ENCODE data around the gene MAP6D1.
"Not testable (repeated sequence)": the region's sequence is repeated elsewhere in the genome, so short reads cannot be mapped to it uniquely, and the experiment has no call there.

MAP6D1 gene

DNA sequence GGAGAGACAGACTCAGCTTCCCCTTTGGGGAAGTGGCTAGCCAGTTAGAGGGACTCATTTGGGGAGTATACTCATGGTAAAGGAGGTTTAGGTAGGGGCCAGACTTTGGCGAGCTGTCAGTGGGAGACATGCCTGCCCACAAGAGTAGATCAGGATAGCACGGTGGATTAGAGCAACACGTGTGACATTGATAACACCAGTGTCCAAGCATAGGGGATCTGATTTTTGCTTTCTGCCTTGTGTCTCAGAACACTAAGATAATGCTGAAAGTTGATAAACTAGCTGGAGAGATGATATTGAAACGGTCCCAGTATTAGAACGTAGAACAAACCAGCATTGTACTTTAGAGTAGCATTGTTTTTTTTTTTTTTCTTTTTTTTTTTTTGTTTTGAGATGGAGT is 25.9 kb downstream of the MAP6D1 start:
- DNase-seq (ENCODE audit: low read depth) = no peak

- DNase-seq (ENCODE audit: low read depth) = no peak
Measured at GRCh38 chr3:183797996-183798395, 27.4 kb downstream of the MAP6D1 start.

GRCh38 chr3:183796372-183796771 is 29.0 kb downstream of the MAP6D1 start:
- no peak for DNase-seq (ENCODE audit: low read depth)

GRCh38 chr3:183794452-183794851 is 30.9 kb downstream of the MAP6D1 start:
- no peak for DNase-seq (ENCODE audit: low read depth)

DNA sequence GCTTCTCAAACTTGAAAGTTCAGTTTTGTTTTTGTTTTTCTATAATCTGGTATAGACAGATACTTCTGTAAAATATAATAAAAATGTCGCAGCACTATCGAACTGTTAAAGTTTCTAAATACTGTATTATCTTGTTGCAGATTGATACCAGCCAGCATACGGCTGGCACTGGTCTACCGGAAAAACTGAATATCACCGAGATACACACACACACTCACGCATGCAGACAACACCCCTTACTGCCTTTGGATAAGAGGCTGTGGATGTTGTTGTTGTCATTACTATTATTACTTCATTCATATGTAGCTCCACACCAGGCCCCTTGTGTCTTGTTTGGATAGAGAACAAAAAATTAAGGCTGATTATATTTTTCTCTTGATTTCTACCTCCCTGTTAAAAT is 32.4 kb downstream of the MAP6D1 start:
- DNase-seq (ENCODE audit: low read depth) = no peak

DNA sequence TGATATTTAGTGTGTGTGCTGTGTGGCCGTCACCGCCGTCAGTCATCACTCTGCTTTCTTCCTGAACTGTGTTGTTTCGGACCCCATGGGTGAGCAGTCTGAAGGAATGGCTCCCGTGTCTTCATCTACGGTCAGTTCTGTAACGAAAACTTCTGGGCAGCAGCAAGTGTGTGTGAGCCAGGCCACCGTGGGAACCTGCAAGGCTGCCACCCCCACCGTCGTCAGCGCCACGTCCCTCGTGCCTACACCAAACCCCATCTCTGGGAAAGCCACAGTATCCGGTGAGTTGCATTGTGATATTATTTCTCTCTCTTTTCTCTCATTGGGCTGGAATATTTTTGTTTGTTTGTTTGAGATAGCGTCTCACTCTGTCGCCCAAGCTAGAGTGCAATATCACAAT is 34.7 kb downstream of the MAP6D1 start:
- DNase-seq (ENCODE audit: low read depth) = no peak

GRCh38 chr3:183789826-183790225 is 35.6 kb downstream of the MAP6D1 start:
- no peak for DNase-seq (ENCODE audit: low read depth)

- DNase-seq (ENCODE audit: low read depth) = not testable (repeated sequence)
Measured at GRCh38 chr3:183784503-183784902, 40.9 kb downstream of the MAP6D1 start.

DNA sequence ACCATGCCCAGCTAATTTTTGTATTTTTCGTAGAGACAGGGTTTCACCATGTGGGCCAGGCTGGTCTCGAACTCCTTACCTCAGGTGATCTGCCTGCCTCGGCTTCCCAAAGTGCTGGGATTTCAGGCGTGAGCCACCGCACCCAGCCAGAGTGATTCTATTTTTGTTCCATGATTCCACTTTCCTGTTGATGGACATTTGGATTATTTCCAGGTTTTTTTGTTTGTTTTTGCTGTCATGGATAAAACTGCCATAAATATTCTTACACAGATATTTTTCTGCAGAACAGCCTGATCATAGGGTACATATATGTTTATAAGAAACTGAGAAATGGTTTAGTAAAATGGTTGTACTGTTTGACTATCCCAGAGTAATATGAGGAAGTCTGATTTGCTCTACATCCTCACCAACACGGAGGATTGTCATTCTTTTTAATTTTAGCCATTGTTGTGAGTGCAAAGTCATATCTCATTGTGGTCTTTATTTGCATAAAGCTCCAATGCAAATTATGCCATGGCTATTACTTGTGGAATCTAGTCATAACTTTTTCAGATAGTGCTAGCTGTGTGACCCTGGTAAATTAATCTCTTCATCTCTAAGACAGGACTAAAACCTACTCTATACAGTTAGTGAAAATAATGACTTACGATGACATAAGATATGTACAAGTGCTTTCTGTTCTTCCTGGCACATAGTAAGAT is 42.7 kb downstream of the MAP6D1 start:
- DNase-seq (ENCODE audit: low read depth) = no peak

- DNase-seq (ENCODE audit: low read depth) = no peak
Measured at GRCh38 chr3:183781246-183781645, 44.1 kb downstream of the MAP6D1 start.

DNA sequence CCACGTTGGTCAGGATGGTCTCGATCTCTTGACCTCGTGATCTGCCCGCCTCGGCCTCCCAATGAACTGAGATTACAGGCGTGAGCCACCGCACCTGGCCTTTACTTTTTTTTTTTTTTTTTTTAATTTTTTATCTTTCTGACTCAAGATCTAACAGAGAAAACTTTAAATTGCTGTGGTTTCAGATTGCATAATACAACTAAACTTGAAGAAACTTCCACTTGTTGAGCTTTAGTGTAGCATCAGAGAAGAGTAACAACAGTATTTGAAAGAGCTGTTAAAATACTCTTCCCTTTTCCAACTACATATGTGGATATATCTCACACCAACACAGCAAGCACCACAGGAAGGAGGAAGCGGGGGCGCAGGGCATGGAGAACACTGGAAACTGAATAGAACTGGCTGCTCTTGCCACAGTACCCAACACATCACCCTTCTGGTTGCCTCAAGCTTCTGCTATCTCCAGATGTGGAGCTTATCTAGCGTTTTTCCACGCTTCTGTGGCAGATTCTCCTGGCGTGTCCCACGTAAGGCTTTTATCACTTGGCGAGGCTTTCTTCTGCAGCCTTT is 45.4 kb downstream of the MAP6D1 start:
- no peak for DNase-seq (ENCODE audit: low read depth)

DNA sequence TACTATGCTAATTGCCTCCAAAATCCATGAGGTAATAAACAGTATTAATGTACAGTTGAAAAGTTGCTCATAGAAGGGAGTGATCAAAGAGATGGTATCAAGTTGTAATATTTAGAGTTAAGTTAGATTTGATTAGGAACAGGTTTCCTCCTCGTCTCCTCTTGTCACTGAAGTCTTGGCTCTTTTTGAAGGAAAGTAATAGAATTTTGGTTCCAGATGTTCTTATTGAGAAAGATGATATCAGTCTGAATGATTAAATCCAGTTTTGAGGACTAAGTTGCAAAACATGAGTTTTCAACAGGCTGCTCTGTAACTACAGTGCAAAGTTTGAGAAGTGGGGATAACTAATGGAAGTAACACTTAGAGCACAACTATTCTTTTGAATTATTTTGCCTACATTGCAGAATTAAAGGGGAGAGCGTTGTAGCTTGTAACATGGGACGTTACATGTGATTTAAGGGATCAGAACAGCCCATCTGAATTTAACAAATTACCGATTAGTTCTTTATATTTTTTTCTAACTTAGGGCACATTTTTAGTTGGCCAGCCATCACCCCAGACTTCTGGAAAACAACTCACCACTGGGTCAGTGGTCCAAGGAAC is 48.3 kb downstream of the MAP6D1 start:
- DNase-seq (ENCODE audit: low read depth) = no peak

GRCh38 chr3:183776451-183776850 is 48.9 kb downstream of the MAP6D1 start:
- not testable (repeated sequence) for DNase-seq (ENCODE audit: low read depth)

DNA sequence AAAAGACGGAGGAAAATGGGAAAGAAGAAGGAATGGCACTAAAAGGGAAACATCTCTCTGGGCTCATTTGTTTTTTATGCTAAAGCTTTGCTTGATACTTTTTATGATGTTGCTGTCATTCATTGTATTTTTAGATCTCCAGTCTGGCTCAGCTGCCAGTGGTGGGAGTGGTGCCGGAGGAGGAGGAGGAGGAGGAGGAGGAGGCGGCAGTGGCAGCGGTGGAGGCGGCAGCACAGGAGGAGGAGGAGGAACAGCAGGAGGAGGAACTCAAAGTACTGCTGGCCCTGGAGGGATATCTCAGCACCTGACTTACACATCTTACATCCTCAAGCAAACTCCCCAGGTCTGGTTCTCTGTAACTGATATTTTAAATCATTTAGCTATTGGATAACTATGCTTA is 49.6 kb downstream of the MAP6D1 start:
- DNase-seq (ENCODE audit: low read depth) = no peak

GRCh38 chr3:183774631-183775030 is 50.7 kb downstream of the MAP6D1 start:
- no peak for DNase-seq (ENCODE audit: low read depth)

- DNase-seq (ENCODE audit: low read depth) = no peak
Measured at GRCh38 chr3:183769453-183769852, 55.9 kb downstream of the MAP6D1 start.

GRCh38 chr3:183768114-183768513 is 57.3 kb downstream of the MAP6D1 start:
- DNase-seq (ENCODE audit: low read depth) = no peak

GRCh38 chr3:183766745-183767606 is 58.4 kb downstream of the MAP6D1 start:
- peak; percentile 13 for DNase-seq (ENCODE audit: low read depth)

DNA sequence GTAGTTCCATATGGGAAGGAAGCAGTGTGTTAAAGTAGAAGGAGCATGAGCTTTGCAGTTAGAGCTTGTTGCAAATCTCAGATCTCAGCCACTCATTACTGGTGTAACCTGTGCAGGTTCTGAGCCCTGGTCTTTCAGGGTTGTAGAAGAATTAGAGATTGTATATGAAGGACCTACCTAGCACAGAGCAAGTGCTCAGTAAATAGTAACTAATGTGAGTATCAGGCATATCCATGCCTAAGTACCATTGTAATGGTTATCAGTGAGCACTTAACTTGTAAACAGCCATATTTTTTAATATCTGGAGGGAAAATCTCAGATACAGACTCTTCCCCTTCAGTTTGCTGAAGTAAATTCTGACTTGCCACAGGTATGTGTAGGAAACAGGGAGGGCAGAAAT is 59.3 kb downstream of the MAP6D1 start:
- DNase-seq (ENCODE audit: low read depth) = no peak
